WTC11 (cell line): Measurements from ENCODE around the gene TRIM62. TPM values are rescaled to one million over a fixed set of nuclear protein-coding genes. Genes with fewer than 3 reads are reported as not detected.
"Not testable (repeated sequence)": the region's sequence is repeated elsewhere in the genome, so short reads cannot be mapped to it uniquely, and the experiment has no call there.

Experiments used
- ATAC-seq: fragments of 200-7000 bp; cut with Tn5 transposase; 2 replicates; pipeline ENCODE4 v1.10.0; 2021; ENCODE audit warnings: mild to moderate bottlenecking, moderate library complexity
- CTCF ChIA-PET: fragments of 300-600 bp; sonication (Branson Sonifier 250); formaldehyde crosslinking; loops from one replicate; lab custom pipeline; 2021; ENCODE audit warnings: antibody characterized with exemption; lab: Charles Lee
- POLR2A ChIA-PET: fragments of 350-600 bp; sonication (Branson Sonifier 250); formaldehyde crosslinking; loops from one replicate; lab custom pipeline; 2021; ENCODE audit warnings: antibody characterized with exemption; lab: Charles Lee
- DNase-seq: peaks from one replicate; pipeline ENCODE4 v3.0.0; 2021; ENCODE audit warnings: low spot score
- H3K27ac Mint-ChIP-seq: 2 replicates; pipeline ENCODE4 v1.8.0; 2021; ENCODE audit warnings: mixed read lengths
- H3K27me3 Mint-ChIP-seq: 2 replicates; pipeline ENCODE4 v1.8.0; 2021; ENCODE audit warnings: low read depth, mild to moderate bottlenecking, moderate library complexity, mixed read lengths
- H3K36me3 Mint-ChIP-seq: 2 replicates; pipeline ENCODE4 v1.8.0; 2021; ENCODE audit warnings: mixed read lengths
- H3K4me1 Mint-ChIP-seq: 2 replicates; pipeline ENCODE4 v1.8.0; 2022; ENCODE audit warnings: mixed read lengths
- H3K4me3 Mint-ChIP-seq: 2 replicates; pipeline ENCODE4 v1.8.0; 2021; ENCODE audit warnings: mild to moderate bottlenecking, moderate library complexity, mixed read lengths
- H3K9me3 Mint-ChIP-seq: 2 replicates; pipeline ENCODE4 v1.8.0; 2021; ENCODE audit warnings: mixed read lengths
- ATF3 ChIP-seq: sonication (generic); formaldehyde crosslinking; conservative IDR thresholded peaks from 2 replicates; pipeline ENCODE4 v1.8.1; 2022; ENCODE audit warnings: mild to moderate bottlenecking, missing genetic modification reagents
- CTCF ChIP-seq: fragments of 200-600 bp; IDR thresholded peaks from 2 replicates; pipeline ENCODE4 v1.8.0; 2022; ENCODE audit warnings: antibody characterized with exemption
- ETV6 ChIP-seq: sonication (generic); formaldehyde crosslinking; IDR thresholded peaks from 2 replicates; pipeline ENCODE4 v1.8.1; 2022; ENCODE audit warnings: mild to moderate bottlenecking, missing genetic modification reagents
- GRHL2 ChIP-seq: fragments of 250-450 bp; sonication (Bioruptor Pico); IDR thresholded peaks from 2 replicates; pipeline ENCODE4 v1.8.0; 2022; ENCODE audit warnings: mild to moderate bottlenecking, moderate library complexity; ENCODE audit not compliant: insufficient replicate concordance, severe bottlenecking
- JUN ChIP-seq: sonication (generic); formaldehyde crosslinking; IDR thresholded peaks from 2 replicates; pipeline ENCODE4 v1.8.0; 2023; ENCODE audit warnings: mild to moderate bottlenecking, missing genetic modification reagents
- MYBL2 ChIP-seq: sonication (generic); formaldehyde crosslinking; IDR thresholded peaks from 2 replicates; pipeline ENCODE4 v1.8.1; 2023; ENCODE audit warnings: mild to moderate bottlenecking, moderate library complexity, missing genetic modification reagents
- NFATC4 ChIP-seq: fragments of 250-450 bp; sonication (Bioruptor Pico); IDR thresholded peaks from 2 replicates; pipeline ENCODE4 v1.9.0; 2021; ENCODE audit warnings: mild to moderate bottlenecking
- NFE2L1 ChIP-seq: sonication (generic); formaldehyde crosslinking; IDR thresholded peaks from 2 replicates; pipeline ENCODE4 v1.8.1; 2023; ENCODE audit warnings: missing genetic modification reagents
- SP1 ChIP-seq: sonication (generic); formaldehyde crosslinking; conservative IDR thresholded peaks from 2 replicates; pipeline ENCODE4 v1.8.1; 2022; ENCODE audit warnings: missing genetic modification reagents
- TP53 ChIP-seq: sonication (generic); formaldehyde crosslinking; IDR thresholded peaks from 2 replicates; pipeline ENCODE4 v1.8.1; 2023; ENCODE audit warnings: mild to moderate bottlenecking, missing genetic modification reagents
- ZBTB21 ChIP-seq: sonication (generic); formaldehyde crosslinking; IDR thresholded peaks from 2 replicates; pipeline ENCODE4 v1.8.1; 2023; ENCODE audit warnings: mild to moderate bottlenecking, missing genetic modification reagents, borderline replicate concordance
- ZNF219 ChIP-seq: sonication (generic); formaldehyde crosslinking; IDR thresholded peaks from 2 replicates; pipeline ENCODE4 v1.8.0; 2023; ENCODE audit warnings: missing genetic modification reagents, mild to moderate bottlenecking, borderline replicate concordance
- ZNF232 ChIP-seq: sonication (generic); formaldehyde crosslinking; IDR thresholded peaks from 2 replicates; pipeline ENCODE4 v1.8.0; 2022; ENCODE audit warnings: mild to moderate bottlenecking, missing genetic modification reagents
- ZNF317 ChIP-seq: sonication (generic); formaldehyde crosslinking; IDR thresholded peaks from 2 replicates; pipeline ENCODE4 v1.8.1; 2023; ENCODE audit warnings: low read depth, mild to moderate bottlenecking, moderate library complexity, missing genetic modification reagents, borderline replicate concordance
- ZNF423 ChIP-seq: fragments of 250-450 bp; sonication (Bioruptor Pico); IDR thresholded peaks from 2 replicates; pipeline ENCODE4 v2.1.2; 2022; ENCODE audit warnings: mild to moderate bottlenecking, moderate library complexity
- ZNF512 ChIP-seq: sonication (generic); formaldehyde crosslinking; IDR thresholded peaks from 2 replicates; pipeline ENCODE4 v1.8.1; 2022; ENCODE audit warnings: missing genetic modification reagents, borderline replicate concordance
- total RNA-seq: library from RNA; stranded (reverse); gene quantifications from 3 replicates; pipeline ENCODE4 v1.2.3, GENCODE V29; 2021
- TF ChIP-seq, protein P1 (sequence below): fragments of 250-450 bp; sonication (Bioruptor Pico); IDR thresholded peaks from 2 replicates; pipeline ENCODE4 v1.9.0; 2021; ENCODE audit warnings: mild to moderate bottlenecking, borderline replicate concordance

Gene TRIM62
- total RNA-seq, 1 experiment from 2014 or later, result 13.6 TPM

DNA sequence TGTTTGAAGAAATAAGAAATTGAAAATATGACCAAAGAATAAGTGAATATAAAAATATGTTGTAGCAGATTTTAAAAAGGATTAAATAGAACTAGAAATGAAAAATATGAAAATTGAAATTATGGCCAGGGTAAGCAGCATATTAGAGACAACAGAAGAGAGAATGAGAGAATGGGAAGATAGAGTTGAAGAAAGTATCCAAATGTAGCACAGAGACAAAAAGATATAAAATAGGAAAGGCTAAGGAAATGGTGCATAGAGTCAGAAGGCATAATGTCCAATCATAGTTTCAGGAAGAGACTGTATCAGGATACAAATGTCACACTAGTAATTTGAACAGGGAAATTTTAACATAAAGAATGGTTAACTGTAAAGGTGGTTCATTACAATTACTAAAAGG, 71.4 kb downstream of the TRIM62 start (continued):
- TF ChIP-seq, protein P1, sequence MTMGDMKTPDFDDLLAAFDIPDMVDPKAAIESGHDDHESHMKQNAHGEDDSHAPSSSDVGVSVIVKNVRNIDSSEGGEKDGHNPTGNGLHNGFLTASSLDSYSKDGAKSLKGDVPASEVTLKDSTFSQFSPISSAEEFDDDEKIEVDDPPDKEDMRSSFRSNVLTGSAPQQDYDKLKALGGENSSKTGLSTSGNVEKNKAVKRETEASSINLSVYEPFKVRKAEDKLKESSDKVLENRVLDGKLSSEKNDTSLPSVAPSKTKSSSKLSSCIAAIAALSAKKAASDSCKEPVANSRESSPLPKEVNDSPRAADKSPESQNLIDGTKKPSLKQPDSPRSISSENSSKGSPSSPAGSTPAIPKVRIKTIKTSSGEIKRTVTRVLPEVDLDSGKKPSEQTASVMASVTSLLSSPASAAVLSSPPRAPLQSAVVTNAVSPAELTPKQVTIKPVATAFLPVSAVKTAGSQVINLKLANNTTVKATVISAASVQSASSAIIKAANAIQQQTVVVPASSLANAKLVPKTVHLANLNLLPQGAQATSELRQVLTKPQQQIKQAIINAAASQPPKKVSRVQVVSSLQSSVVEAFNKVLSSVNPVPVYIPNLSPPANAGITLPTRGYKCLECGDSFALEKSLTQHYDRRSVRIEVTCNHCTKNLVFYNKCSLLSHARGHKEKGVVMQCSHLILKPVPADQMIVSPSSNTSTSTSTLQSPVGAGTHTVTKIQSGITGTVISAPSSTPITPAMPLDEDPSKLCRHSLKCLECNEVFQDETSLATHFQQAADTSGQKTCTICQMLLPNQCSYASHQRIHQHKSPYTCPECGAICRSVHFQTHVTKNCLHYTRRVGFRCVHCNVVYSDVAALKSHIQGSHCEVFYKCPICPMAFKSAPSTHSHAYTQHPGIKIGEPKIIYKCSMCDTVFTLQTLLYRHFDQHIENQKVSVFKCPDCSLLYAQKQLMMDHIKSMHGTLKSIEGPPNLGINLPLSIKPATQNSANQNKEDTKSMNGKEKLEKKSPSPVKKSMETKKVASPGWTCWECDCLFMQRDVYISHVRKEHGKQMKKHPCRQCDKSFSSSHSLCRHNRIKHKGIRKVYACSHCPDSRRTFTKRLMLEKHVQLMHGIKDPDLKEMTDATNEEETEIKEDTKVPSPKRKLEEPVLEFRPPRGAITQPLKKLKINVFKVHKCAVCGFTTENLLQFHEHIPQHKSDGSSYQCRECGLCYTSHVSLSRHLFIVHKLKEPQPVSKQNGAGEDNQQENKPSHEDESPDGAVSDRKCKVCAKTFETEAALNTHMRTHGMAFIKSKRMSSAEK (CRISPR knock-in tag), result no peak
- no peak for TF ChIP-seq GRHL2 (CRISPR knock-in tag)

DNA sequence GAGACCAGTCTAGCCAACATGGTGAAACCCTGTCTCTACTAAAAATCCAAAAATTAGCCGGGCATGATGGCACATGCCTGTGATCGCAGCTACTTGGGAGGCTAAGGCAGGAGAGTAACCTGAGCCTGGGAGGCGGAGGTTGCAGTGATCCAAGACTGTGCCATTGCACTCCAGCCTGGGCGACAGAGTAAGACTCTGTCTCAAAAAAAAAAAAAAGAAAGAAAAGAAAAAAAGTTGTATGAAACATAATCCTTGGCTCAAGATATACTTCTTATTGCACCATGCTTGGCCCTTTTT, 81.8 kb downstream of the TRIM62 start:
- ATAC-seq, H3K27ac Mint-ChIP-seq, POLR2A ChIA-PET, H3K9me3 Mint-ChIP-seq, H3K4me3 Mint-ChIP-seq, H3K36me3 Mint-ChIP-seq, DNase-seq: not testable (repeated sequence)
- Mint-ChIP-seq H3K4me1 (peaks cover 11% of the 10 kb centered on the region), H3K27me3 (peaks cover 29% of the 10 kb centered on the region)
- CTCF ChIA-PET, result interaction anchor here (1.9 kb wide), 1 partner anchor 27 kb away, joined by 8 read pairs; no protein-coding TSS in a partner anchor

GRCh38 chr1:33099290-33100118, 82.3 kb downstream of the TRIM62 start:
- Mint-ChIP-seq H3K27ac (no peak overlapping the region), H3K9me3 (no peaks in the 10 kb centered on the region), H3K4me1 (peaks cover 11% of the 10 kb centered on the region), H3K4me3 (no peak overlapping the region), H3K36me3 (no peaks in the 10 kb centered on the region), H3K27me3 (peaks cover 29% of the 10 kb centered on the region)
- peak; percentile 83 for ATAC-seq
- ChIA-PET CTCF (interaction anchor here (0.7 to 1.9 kb wide), 6 partner anchors 13 to 207 kb away, joined by 3 to 8 read pairs (median 4); no protein-coding TSS in a partner anchor), POLR2A (no interaction called here)
- TF ChIP-seq NFATC4 (CRISPR knock-in tag), result no peak
- TF ChIP-seq ZBTB21 (CRISPR knock-in tag), result no peak
- TF ChIP-seq TP53 (CRISPR knock-in tag), result no peak
- TF ChIP-seq ZNF423 (CRISPR knock-in tag), result no peak
- TF ChIP-seq ATF3 (CRISPR knock-in tag), result no peak
- no peak for TF ChIP-seq JUN (CRISPR knock-in tag)
- no peak for TF ChIP-seq ZNF317 (CRISPR knock-in tag)
- no peak for TF ChIP-seq ZNF219 (CRISPR knock-in tag)
- no peak for TF ChIP-seq MYBL2
- TF ChIP-seq CTCF, result no peak
- TF ChIP-seq GRHL2 (CRISPR knock-in tag), result no peak
- no peak for TF ChIP-seq ZNF232
- no peak for TF ChIP-seq ZNF512
- TF ChIP-seq NFE2L1 (CRISPR knock-in tag), result no peak
- no peak for TF ChIP-seq ETV6
- no peak for TF ChIP-seq SP1 (CRISPR knock-in tag)
- TF ChIP-seq, all 79 proteins: peak for 0
- peak; percentile 30 for DNase-seq
